Measurements from ENCODE around the gene RASA3.

RASA3 gene

DNA sequence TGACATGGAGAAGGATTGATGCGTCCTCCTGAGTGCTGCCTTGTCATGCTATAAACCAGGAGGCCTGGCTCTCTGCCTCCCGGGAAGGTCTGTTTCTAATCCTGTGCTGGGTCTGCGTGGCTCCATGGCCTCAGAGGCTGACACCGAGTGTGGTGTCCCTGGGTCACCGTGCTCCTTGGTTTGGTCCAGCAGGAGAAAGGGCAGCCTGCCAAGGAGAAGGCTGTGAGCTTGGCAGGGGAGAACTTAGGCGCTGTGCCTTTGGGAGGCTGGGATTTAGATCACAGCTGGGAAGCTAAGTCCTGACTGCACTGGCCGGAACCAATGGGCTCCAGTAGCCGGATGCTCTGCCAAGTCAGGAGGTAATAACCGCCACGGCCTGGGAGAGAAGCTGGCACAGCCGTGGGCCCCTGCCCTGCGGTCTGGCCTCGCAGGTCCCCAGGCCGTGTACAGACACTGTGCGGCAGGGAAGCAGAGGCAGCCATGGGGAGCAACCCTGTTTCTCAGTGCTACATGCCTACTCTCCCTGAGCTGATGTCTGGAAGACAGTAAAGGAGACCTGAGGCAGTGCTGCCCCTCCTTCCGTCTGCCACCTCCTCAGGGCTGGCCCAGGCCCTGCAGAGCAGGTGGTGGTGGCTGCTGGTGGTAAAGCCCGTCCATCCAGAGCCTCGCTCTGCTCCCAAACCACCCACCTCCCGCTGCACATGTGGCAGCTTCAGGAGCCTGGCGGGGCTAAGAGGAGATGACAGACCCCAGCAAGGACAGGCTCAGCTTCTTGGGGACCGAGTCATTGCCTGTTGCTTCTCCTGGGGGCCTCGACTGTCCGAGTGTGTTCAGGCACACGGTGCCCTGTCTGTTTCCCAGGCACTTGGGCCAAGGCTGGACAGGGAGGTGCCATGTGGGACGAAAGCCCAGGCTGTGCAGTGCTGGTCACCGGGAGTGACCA lies 203.5 kb downstream of the RASA3 start:
- no peak for DNase-seq
